Tibial artery (tissue), 4 donors: ENCODE results near the gene LIPC.

ENCODE experiments used
- DNase-seq, 2 donors: peaks; one replicate each; pipeline ENCODE4 v3.0.0-alpha.2; 2019
- H3K27ac ChIP-seq, 2 donors: fragments of 200-600 bp; sonication (generic) in 1 of 2; 1 replicate in 1 of 2; 2 replicates in 1 of 2; pipeline ENCODE4 v1.5.1; 2018 to 2019; ENCODE audit warnings: mild to moderate bottlenecking in 1 of 2
- H3K27me3 ChIP-seq, 2 donors: fragments of 200-600 bp; sonication (generic) in 1 of 2; one replicate each; pipeline versions ENCODE4 v1.5.1 to v1.6.0; 2016 to 2019
- H3K36me3 ChIP-seq, 3 donors: fragments of 200-600 bp; sonication (generic) in 2 of 3; one replicate each; pipeline ENCODE4 v1.5.1; 2016 to 2019; ENCODE audit warnings: mild to moderate bottlenecking in 2 of 3
- H3K4me1 ChIP-seq, 4 donors: fragments of 200-600 bp; sonication (generic) in 2 of 4; 1 replicate in 3 of 4; 2 replicates in 1 of 4; pipeline ENCODE4 v1.5.1; 2016 to 2019
- H3K4me3 ChIP-seq, 2 donors: fragments of 200-600 bp; sonication (generic) in 1 of 2; 1 replicate in 1 of 2; 2 replicates in 1 of 2; pipeline ENCODE4 v1.5.1; 2018 to 2019; ENCODE audit warnings: mild to moderate bottlenecking in 2 of 2
- H3K9me3 ChIP-seq, 3 donors: fragments of 200-600 bp; sonication (generic) in 1 of 3; one replicate each; pipeline ENCODE4 v1.5.1; 2016 to 2019
- intact Hi-C: fragments of 100-400 bp; cut with DNase I; formaldehyde crosslinking; loops from one replicate; pipeline ENCODE4 v1.15.0; 2023; ENCODE audit warnings: low total_unique reads
- TF ChIP-seq, protein P1 (sequence below), 2 experiments: fragments of 200-600 bp in 1 of 2; fragments of 450-650 bp in 1 of 2; IDR thresholded peaks; one replicate each; pipeline ENCODE4 v1.5.1; 2017 to 2019; ENCODE audit warnings: antibody characterized with exemption in 2 of 2, mild to moderate bottlenecking in 1 of 2, moderate library complexity in 1 of 2

Gene LIPC

DNA sequence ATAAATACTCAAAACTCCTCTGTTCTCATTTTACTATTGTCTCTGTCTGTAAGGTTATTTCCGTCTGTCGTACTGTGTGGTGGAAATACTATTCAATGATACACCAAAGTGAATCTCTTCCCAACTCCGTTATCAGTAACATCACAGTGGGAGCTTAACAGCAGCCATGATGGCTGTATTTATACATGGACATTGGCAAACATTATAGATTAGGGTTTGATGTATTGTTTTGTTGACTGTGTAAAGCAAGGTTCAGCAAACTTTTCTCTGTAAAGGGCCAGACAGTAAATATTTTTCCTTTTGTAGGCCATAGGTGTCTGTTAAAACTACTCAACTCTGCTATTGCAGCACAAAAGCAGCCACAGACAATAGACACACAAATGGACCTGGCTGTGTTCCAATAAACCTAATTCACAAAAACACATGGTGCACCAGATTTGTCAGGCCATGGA, 23.2 kb downstream of the LIPC start:
- no peak for DNase-seq
- Histone ChIP-seq H3K27ac (no peak overlapping the region), H3K4me3 (no peak overlapping the region), H3K27me3 (no peaks in the 10 kb centered on the region), H3K36me3 (no peaks in the 10 kb centered on the region), H3K9me3 (no peaks in the 10 kb centered on the region), H3K4me1 (no peaks in the 10 kb centered on the region)
- TF ChIP-seq, protein P1, sequence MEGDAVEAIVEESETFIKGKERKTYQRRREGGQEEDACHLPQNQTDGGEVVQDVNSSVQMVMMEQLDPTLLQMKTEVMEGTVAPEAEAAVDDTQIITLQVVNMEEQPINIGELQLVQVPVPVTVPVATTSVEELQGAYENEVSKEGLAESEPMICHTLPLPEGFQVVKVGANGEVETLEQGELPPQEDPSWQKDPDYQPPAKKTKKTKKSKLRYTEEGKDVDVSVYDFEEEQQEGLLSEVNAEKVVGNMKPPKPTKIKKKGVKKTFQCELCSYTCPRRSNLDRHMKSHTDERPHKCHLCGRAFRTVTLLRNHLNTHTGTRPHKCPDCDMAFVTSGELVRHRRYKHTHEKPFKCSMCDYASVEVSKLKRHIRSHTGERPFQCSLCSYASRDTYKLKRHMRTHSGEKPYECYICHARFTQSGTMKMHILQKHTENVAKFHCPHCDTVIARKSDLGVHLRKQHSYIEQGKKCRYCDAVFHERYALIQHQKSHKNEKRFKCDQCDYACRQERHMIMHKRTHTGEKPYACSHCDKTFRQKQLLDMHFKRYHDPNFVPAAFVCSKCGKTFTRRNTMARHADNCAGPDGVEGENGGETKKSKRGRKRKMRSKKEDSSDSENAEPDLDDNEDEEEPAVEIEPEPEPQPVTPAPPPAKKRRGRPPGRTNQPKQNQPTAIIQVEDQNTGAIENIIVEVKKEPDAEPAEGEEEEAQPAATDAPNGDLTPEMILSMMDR (IDR thresholded peaks at IDR 0.05) = no peak
- intact Hi-C loops = loop anchor here (10.0 kb wide), 1 partner anchor 60 kb away; no protein-coding TSS in a partner anchor

- H3K36me3 ChIP-seq = no peaks in the 10 kb centered on the region
- TF ChIP-seq, protein P1 (IDR thresholded peaks at IDR 0.05) = no peak
- intact Hi-C loops = loop anchor here (10.0 kb wide), 1 partner anchor 57 kb away; no protein-coding TSS in a partner anchor
- no peak overlapping the region for H3K27ac ChIP-seq
- H3K4me1 ChIP-seq = no peaks in the 10 kb centered on the region
- H3K4me3 ChIP-seq = no peak overlapping the region
- H3K9me3 ChIP-seq = no peaks in the 10 kb centered on the region
- no peaks in the 10 kb centered on the region for H3K27me3 ChIP-seq
- no peak for DNase-seq
Measured at GRCh38 chr15:58457466-58457965, 25.7 kb downstream of the LIPC start.

GRCh38 chr15:58458076-58458475, 26.3 kb downstream of the LIPC start:
- Histone ChIP-seq H3K9me3 (no peaks in the 10 kb centered on the region), H3K27ac (no peak overlapping the region), H3K4me1 (no peaks in the 10 kb centered on the region), H3K27me3 (no peaks in the 10 kb centered on the region), H3K4me3 (no peak overlapping the region), H3K36me3 (no peaks in the 10 kb centered on the region)
- DNase-seq = no peak
- intact Hi-C loops = loop anchor here (10.0 kb wide), 1 partner anchor 57 kb away; no protein-coding TSS in a partner anchor
- TF ChIP-seq, protein P1 (IDR thresholded peaks at IDR 0.05) = no peak

DNA sequence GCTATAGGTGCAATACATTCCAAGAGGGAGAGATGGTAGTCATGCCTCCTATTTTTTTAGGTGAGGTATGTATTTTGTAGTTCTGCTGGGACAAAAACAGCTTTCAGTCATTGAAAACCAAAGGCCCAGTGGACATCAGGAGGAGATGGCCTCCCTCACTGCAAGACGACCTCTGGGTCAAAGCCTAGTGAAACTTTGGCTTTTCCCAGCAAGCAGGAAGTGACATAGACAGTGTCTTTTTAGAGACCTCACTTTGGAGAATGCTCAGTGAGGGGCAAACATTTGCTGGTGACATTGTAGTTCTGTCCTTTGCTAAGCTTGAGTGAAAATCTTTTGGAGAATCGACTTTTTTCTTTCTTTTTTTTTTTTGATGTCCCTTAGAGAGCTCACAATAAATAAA, 27.3 kb downstream of the LIPC start:
- TF ChIP-seq, protein P1 (IDR thresholded peaks at IDR 0.05) = no peak
- no peak for DNase-seq
- H3K4me3 ChIP-seq = no peak overlapping the region
- H3K36me3 ChIP-seq = no peaks in the 10 kb centered on the region
- no peak overlapping the region for H3K27ac ChIP-seq
- H3K27me3 ChIP-seq = no peaks in the 10 kb centered on the region
- no peaks in the 10 kb centered on the region for H3K4me1 ChIP-seq
- no peaks in the 10 kb centered on the region for H3K9me3 ChIP-seq
- intact Hi-C loops = loop anchor here (10.0 kb wide), 1 partner anchor 56 kb away; no protein-coding TSS in a partner anchor

GRCh38 chr15:58459560-58459959, 27.8 kb downstream of the LIPC start:
- TF ChIP-seq, protein P1 (IDR thresholded peaks at IDR 0.05) = no peak
- H3K36me3 ChIP-seq = no peaks in the 10 kb centered on the region
- H3K27me3 ChIP-seq = no peaks in the 10 kb centered on the region
- DNase-seq = no peak
- intact Hi-C loops = loop anchor here (10.0 kb wide), 1 partner anchor 55 kb away; no protein-coding TSS in a partner anchor
- H3K4me3 ChIP-seq = no peak overlapping the region
- H3K4me1 ChIP-seq = no peaks in the 10 kb centered on the region
- H3K9me3 ChIP-seq = no peaks in the 10 kb centered on the region
- no peak overlapping the region for H3K27ac ChIP-seq
